Vagina (tissue), 2 donors: ENCODE measurements around the gene HOXB5. TPM values are rescaled to one million over a fixed set of nuclear protein-coding genes. Genes with fewer than 3 reads are reported as not detected.

Experiments
- DNase-seq, 2 donors: peaks; one replicate each; pipeline ENCODE4 v3.0.0-alpha.2; 2017; ENCODE audit errors: extremely low spot score in 2 of 2
- H3K27ac ChIP-seq: fragments of 200-600 bp; sonication (generic); one replicate; pipeline ENCODE4 v1.5.1; 2019
- H3K27me3 ChIP-seq: fragments of 200-600 bp; sonication (generic); one replicate; pipeline ENCODE4 v1.5.1; 2019
- H3K36me3 ChIP-seq, 2 donors: fragments of 200-600 bp; sonication (generic); one replicate each; pipeline ENCODE4 v1.5.1; 2017 to 2019
- H3K4me1 ChIP-seq: fragments of 200-600 bp; sonication (generic); one replicate; pipeline ENCODE4 v1.5.1; 2019
- H3K4me3 ChIP-seq, 2 donors: fragments of 200-600 bp; sonication (generic); 1 replicate in 1 of 2; 2 replicates in 1 of 2; pipeline ENCODE4 v1.5.1; 2016 to 2019
- H3K9me3 ChIP-seq: fragments of 200-600 bp; sonication (generic); one replicate; pipeline ENCODE4 v1.5.1; 2019
- CTCF ChIP-seq, 3 experiments: fragments of 450-650 bp in 2 of 3; fragments of 200-600 bp in 1 of 3; sonication (generic) in 1 of 3; IDR thresholded peaks; one replicate each; pipeline ENCODE4 v1.5.1; 2017 to 2019; ENCODE audit warnings: antibody characterized with exemption in 3 of 3, mild to moderate bottlenecking in 2 of 3, moderate library complexity in 2 of 3
- POLR2A ChIP-seq, 2 donors: fragments of 450-650 bp; IDR thresholded peaks; one replicate each; pipeline ENCODE4 v1.6.1; 2017; ENCODE audit warnings: antibody characterized with exemption in 2 of 2, mild to moderate bottlenecking in 2 of 2, moderate library complexity in 2 of 2
- POLR2AphosphoS5 ChIP-seq, 2 donors: sonication (generic); formaldehyde crosslinking; IDR thresholded peaks; one replicate each; pipeline ENCODE4 v1.9.0; 2017; ENCODE audit warnings: antibody characterized with exemption in 2 of 2, mild to moderate bottlenecking in 2 of 2, low read depth in 1 of 2; ENCODE audit not compliant: insufficient read depth in 1 of 2
- intact Hi-C: fragments of 100-400 bp; cut with DNase I; formaldehyde crosslinking; loops from one replicate; pipeline ENCODE4 v1.15.1; 2023
- total RNA-seq: library from RNA; depleted of rRNA; stranded (reverse); fragments of >200 nt; gene quantifications from one replicate; pipeline ENCODE4 v1.2.3, GENCODE V29; 2016

HOXB5 gene
- total RNA-seq, 1 donor from 2014 or later = 0.74 TPM

GRCh38 chr17:48599354-48599753 lies 5.8 kb upstream of the HOXB5 start:
- Histone ChIP-seq H3K36me3 (no peaks in the 10 kb centered on the region), H3K9me3 (no peaks in the 10 kb centered on the region), H3K27ac (no peak overlapping the region), H3K4me3 (no peak overlapping the region), H3K27me3 (no peaks in the 10 kb centered on the region), H3K4me1 (peaks cover 37% of the 10 kb centered on the region)
- no peak for DNase-seq
- no peak for TF ChIP-seq CTCF (IDR thresholded peaks at IDR 0.05)
- TF ChIP-seq POLR2AphosphoS5 (IDR thresholded peaks at IDR 0.05; ENCODE audit: insufficient read depth in 1 of 2, low read depth in 1 of 2) = no peak
- no peak for TF ChIP-seq POLR2A (IDR thresholded peaks at IDR 0.05)
- intact Hi-C loops = loop anchor here (5.0 to 10.0 kb wide), 2 partner anchors 262 to 575 kb away; no protein-coding TSS in a partner anchor

- no peak overlapping the region for H3K4me3 ChIP-seq
- H3K4me1 ChIP-seq = peaks cover 37% of the 10 kb centered on the region
- H3K27ac ChIP-seq = no peak overlapping the region
- intact Hi-C loops = loop anchor here (5.0 to 10.0 kb wide), 2 partner anchors 261 to 574 kb away; no protein-coding TSS in a partner anchor
- no peaks in the 10 kb centered on the region for H3K9me3 ChIP-seq
- H3K27me3 ChIP-seq = no peaks in the 10 kb centered on the region
- no peak for TF ChIP-seq POLR2A (IDR thresholded peaks at IDR 0.05)
- no peak for TF ChIP-seq CTCF (IDR thresholded peaks at IDR 0.05)
- TF ChIP-seq POLR2AphosphoS5 (IDR thresholded peaks at IDR 0.05; ENCODE audit: insufficient read depth in 1 of 2, low read depth in 1 of 2) = no peak
- no peaks in the 10 kb centered on the region for H3K36me3 ChIP-seq
- DNase-seq = no peak
Measured at GRCh38 chr17:48598736-48599135, 5.2 kb upstream of the HOXB5 start.

GRCh38 chr17:48597778-48598631 lies 4.4 kb upstream of the HOXB5 start:
- intact Hi-C loops = loop anchor here (5.0 to 10.0 kb wide), 2 partner anchors 261 to 573 kb away; no protein-coding TSS in a partner anchor
- TF ChIP-seq CTCF (IDR thresholded peaks at IDR 0.05) (no peak), POLR2AphosphoS5 (IDR thresholded peaks at IDR 0.05; ENCODE audit: insufficient read depth in 1 of 2, low read depth in 1 of 2) (peak in 1 of 2 donors; percentile 31)
- Histone ChIP-seq H3K4me3 (peak overlapping the region; percentile 42 to 45), H3K27ac (no peak overlapping the region), H3K4me1 (peaks cover 43% of the 10 kb centered on the region), H3K27me3 (peaks cover 1% of the 10 kb centered on the region), H3K36me3 (no peaks in the 10 kb centered on the region), H3K9me3 (no peaks in the 10 kb centered on the region)
- no peak for DNase-seq

- no peak overlapping the region for H3K27ac ChIP-seq
- no peaks in the 10 kb centered on the region for H3K36me3 ChIP-seq
- intact Hi-C loops = loop anchor here (5.0 to 10.0 kb wide), 2 partner anchors 260 to 573 kb away; no protein-coding TSS in a partner anchor
- H3K4me1 ChIP-seq = peaks cover 45% of the 10 kb centered on the region
- no peaks in the 10 kb centered on the region for H3K9me3 ChIP-seq
- TF ChIP-seq POLR2AphosphoS5 (IDR thresholded peaks at IDR 0.05; ENCODE audit: insufficient read depth in 1 of 2, low read depth in 1 of 2) (no peak), CTCF (IDR thresholded peaks at IDR 0.05) (no peak), POLR2A (IDR thresholded peaks at IDR 0.05) (no peak)
- peaks cover 6% of the 10 kb centered on the region for H3K27me3 ChIP-seq
- peak overlapping the region; percentile 42 to 45 for H3K4me3 ChIP-seq
- DNase-seq = no peak
Measured at GRCh38 chr17:48597528-48597777, 3.9 kb upstream of the HOXB5 start.
